ENCODE data around the gene POGLUT2.

POGLUT2 gene

DNA sequence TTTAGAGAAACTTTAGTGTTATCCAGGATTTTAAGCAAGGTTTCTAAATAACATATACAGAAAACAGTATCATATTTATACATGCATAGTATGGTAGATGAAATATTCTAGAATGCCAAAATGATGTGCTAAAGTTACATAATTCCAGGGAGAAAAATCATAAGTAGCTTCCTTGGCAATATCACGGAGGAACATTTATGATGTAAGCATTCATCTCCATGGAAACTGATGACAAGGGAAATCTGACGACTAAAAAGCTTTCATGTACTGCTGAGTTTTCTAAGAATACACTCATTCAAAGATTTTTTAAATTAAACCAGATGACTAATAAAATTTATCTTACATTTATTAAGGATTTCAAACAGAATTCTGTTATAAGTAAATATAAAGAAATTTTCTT lies 29.9 kb downstream of the POGLUT2 start:
- no peak for DNase-seq (ENCODE audit: low spot score)

DNA sequence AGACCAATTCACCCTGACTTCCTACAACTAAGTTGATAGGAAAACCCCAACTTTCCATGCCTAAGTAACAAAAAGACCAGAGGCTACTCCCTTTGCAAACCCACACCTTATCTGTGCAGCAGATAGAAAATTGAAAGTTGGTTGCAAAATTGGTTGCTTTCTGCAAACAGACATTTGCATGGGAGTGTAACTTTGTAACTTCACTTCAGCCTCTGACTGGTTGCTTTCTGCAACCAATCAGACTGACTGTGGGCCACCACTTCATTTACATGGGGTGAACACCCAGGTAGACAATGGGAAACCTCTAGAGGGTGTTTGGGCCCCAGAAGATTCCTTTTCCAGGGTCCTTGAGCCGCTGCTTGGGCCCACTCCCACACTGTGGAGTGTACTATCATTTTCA lies 35.0 kb downstream of the POGLUT2 start:
- no peak for DNase-seq (ENCODE audit: low spot score)

DNA sequence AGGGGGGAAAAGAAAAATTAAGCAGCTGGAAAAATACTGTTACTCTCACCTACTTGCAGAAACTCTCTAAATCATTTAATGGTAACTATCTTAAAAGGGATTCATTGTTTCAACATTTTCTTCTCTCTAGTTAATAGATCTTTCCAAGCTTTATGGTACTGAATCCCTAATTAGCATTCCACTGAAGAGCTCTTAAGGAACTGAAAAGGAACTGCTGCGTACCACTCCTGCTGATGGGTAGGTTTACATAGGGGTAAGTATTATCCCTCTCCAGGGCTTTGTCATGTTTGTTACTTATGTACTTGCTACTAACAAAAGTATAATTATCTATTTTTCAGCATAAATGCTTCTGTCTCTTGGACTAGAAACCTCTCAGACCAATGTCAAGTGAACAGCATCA lies 37.7 kb downstream of the POGLUT2 start:
- DNase-seq (ENCODE audit: low spot score), result no peak

DNA sequence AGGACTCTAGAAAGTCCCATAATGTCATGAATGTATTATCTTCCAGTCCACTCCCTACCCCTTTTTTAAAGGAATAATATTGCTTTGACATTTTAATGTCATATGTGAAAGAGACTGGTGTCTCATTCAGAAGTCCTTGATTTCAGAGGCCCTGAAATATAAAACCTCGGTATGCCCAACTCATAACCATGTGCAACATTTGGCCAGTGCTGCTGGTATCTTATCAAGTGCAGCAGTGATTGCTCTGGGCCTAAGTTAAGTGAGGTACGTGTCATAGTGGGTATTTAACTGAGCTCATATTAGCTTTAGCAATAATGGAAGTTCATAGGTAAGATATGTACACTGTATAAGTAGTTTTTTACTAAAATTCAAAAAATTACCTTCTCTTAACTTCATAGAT lies 39.9 kb downstream of the POGLUT2 start:
- DNase-seq (ENCODE audit: low spot score), result no peak

DNA sequence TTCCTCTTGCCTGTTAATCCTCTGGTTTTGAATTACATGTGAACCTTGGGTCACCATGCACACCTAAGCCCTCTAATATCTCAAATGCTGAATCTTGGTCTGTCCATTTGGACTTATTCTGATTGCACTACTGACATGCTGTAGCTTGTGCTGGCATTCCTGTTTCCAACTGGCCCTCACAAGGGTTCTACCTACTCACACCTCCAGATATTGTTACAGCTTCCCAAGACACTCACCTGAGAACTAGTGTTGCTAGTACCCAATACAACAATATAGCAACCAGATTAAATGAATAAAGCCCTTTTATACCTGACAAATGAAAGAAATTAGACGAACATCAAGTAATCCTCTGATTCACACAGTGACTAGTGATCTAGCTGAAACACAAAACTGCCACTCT lies 41.8 kb downstream of the POGLUT2 start:
- DNase-seq (ENCODE audit: low spot score), result no peak

DNA sequence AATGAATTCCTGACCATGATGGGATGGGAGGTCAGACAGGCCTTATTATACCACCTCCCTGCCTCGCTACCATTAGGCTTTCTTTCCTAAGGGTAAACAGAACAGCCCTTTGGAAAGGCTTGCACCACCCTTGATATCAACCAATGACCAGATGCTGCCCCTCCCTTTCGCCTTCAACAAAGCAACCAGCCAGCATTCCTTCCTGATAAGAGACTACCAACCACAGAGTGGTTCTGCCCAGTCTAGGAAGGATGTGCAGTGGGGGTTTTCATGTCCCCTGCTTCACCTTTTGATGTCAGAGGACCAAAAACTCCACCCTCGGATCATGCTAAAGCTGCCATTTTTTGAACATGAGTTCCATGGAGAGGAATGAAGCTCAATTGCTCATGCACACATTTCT lies 46.9 kb downstream of the POGLUT2 start:
- no peak for DNase-seq (ENCODE audit: low spot score)

DNA sequence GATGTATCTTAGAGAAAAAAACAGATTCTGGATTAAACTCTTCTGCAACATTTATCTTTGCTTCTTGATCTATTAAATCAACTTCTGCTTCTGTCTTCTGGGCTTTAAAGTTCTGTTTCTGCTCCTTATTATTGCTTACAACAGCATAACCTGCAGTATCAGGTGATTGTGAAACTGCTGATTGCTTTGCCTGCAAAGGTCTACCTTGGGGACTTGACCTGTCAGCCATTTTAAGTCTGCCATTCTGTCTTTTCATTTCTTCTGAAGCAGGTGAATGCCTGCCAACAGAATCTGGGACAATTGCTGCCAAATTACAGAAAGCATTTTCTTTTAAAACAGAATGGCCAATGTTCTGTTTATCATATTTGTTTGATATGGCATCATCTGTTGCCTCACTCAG lies 56.3 kb downstream of the POGLUT2 start:
- DNase-seq (ENCODE audit: low spot score), result no peak

DNA sequence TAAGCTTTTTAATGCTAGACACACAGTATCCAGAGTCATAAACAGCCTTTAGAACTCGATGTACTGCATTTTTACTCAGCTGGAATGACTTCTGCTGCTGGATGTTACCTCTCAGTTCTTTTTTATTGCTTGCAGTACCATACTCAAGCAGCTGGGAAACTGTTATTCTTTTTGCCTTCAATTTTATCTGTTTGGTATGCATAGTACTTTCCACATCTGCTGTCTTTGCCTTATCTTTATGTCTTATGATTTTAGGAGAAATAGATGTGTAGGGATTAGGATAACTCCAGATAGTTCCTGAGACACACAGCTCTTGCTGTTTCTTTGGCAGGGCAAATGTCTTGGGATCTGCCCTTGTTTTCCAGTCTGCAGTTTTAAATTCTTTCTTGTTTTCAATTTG lies 56.7 kb downstream of the POGLUT2 start:
- no peak for DNase-seq (ENCODE audit: low spot score)
